Natural killer cell (primary cell): ENCODE data around the gene CAMTA2. TPM values are rescaled to one million over a fixed set of nuclear protein-coding genes. Genes with fewer than 3 reads are reported as not detected.

Source experiments
- ATAC-seq, 3 donors: fragments of 150-1000 bp in 2 of 3; fragments of 200-7000 bp in 1 of 3; cut with Tn5 transposase; 1 replicate in 1 of 3; 2 replicates in 2 of 3; pipeline ENCODE4 v1.10.0; 2021; ENCODE audit warnings: mild to moderate bottlenecking in 2 of 3, moderate library complexity in 2 of 3
- DNase-seq, 2 donors: peaks; one replicate each; pipeline versions ENCODE4 v3.0.0 to v3.0.0-alpha.2; 2013 to 2021; ENCODE audit warnings: mixed read lengths in 1 of 2
- H3K27ac ChIP-seq: one replicate; pipeline ENCODE4 v1.5.1; 2013; ENCODE audit warnings: mild to moderate bottlenecking, low read length
- H3K27me3 ChIP-seq: one replicate; pipeline ENCODE4 v1.6.1; 2013; ENCODE audit warnings: low read length; ENCODE audit not compliant: control insufficient read depth, insufficient read depth
- H3K36me3 ChIP-seq: one replicate; pipeline ENCODE4 v1.6.1; 2013; ENCODE audit warnings: low read length; ENCODE audit not compliant: control insufficient read depth, insufficient read depth
- H3K4me1 ChIP-seq: one replicate; pipeline ENCODE4 v1.6.1; 2013; ENCODE audit warnings: low read length; ENCODE audit not compliant: control insufficient read depth, insufficient read depth
- H3K4me3 ChIP-seq: one replicate; pipeline ENCODE4 v1.5.1; 2013; ENCODE audit warnings: low read length
- H3K9me3 ChIP-seq: one replicate; pipeline ENCODE4 v1.6.1; 2013; ENCODE audit warnings: low read length; ENCODE audit not compliant: control insufficient read depth, insufficient read depth
- H3K27ac Mint-ChIP-seq, 2 donors: one replicate each; pipeline ENCODE4 v1.8.0; 2022; ENCODE audit warnings: mild to moderate bottlenecking in 2 of 2, mixed read lengths in 2 of 2, moderate library complexity in 1 of 2
- H3K27me3 Mint-ChIP-seq, 2 donors: one replicate each; pipeline ENCODE4 v1.8.0; 2022; ENCODE audit warnings: low read depth in 2 of 2, mixed read lengths in 2 of 2
- H3K36me3 Mint-ChIP-seq: one replicate; pipeline ENCODE4 v1.8.0; 2022; ENCODE audit warnings: mixed read lengths
- H3K4me1 Mint-ChIP-seq, 2 donors: one replicate each; pipeline ENCODE4 v1.8.0; 2022; ENCODE audit warnings: mixed read lengths in 2 of 2
- H3K4me3 Mint-ChIP-seq: one replicate; pipeline ENCODE4 v1.8.0; 2022; ENCODE audit warnings: mild to moderate bottlenecking, moderate library complexity, mixed read lengths
- H3K9me3 Mint-ChIP-seq, 2 donors: one replicate each; pipeline ENCODE4 v1.8.0; 2022; ENCODE audit warnings: mixed read lengths in 2 of 2
- CTCF ChIP-seq: fragments of 200-600 bp; IDR thresholded peaks from one replicate; pipeline ENCODE4 v1.8.0; 2022; ENCODE audit warnings: antibody characterized with exemption
- WGBS: methylation state at CpG from one replicate; pipeline ENCODE4 v1.1.7; 2013; ENCODE audit warnings: missing lambda C conversion rate; ENCODE audit not compliant: insufficient coverage; 5-methylcytosine and 5-hydroxymethylcytosine counted together
- intact Hi-C: fragments of 100-400 bp; cut with micrococcal nuclease; formaldehyde crosslinking; loops from one replicate; pipeline ENCODE4 v1.14.2; 2022
- total RNA-seq, 4 donors: library from RNA; stranded (reverse); fragments of 120-200 nt in 1 of 4; gene quantifications; one replicate each; pipeline versions ENCODE4 v1.2.3 to v1.2.4, GENCODE V29; 2013 to 2022

The CAMTA2 gene
- total RNA-seq, 3 donors from 2014 or later (not counting 1 experiment from before 2014, with no cell fraction given) = 56.2 to 69.5 (median 69.4) TPM

DNA sequence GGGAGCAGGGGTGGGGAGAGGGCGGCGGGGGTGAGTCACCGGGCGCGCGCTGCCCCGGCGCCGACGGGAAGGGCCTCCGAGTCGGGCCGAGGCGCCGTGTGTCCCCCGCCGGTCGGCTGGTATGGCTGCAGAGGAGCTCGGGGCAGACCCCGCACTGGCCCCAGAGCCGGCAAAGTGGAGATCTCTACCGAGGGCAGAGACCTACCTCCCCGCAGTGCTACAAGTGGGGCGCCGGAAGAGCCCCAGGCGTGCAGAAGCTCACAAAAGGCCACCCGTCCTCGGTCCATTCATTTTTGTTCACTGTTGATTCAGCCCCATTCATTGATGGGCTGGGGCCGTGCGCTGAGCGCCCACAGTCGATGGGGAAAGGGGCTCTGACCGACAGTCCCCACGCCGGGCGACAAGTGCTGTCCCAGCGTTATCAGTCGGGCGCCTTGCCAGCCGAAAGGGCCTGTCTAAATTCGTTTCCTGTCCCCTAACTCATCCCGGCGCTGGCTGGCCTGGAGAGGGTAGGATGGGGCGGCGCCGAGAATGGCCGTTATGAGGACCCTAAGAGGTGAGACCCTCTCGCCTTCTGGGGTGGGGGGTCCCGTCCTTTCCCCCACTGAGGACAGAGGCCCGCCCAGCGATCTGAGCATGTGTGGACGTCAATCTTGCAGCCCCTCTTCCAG, 37.3 kb downstream of the CAMTA2 start:
- DNase-seq = no peak
- intact Hi-C loops = no loop called here
- peaks cover 32 to 39% of the 10 kb centered on the region in 2 donors for H3K4me1 Mint-ChIP-seq
- TF ChIP-seq CTCF = no peak
- Histone ChIP-seq H3K27ac (peak overlapping the region; percentile 97), H3K27me3 (no peaks in the 10 kb centered on the region), H3K9me3 (no peaks in the 10 kb centered on the region), H3K4me1 (peaks cover 32% of the 10 kb centered on the region), H3K4me3 (peak overlapping the region; percentile 56), H3K36me3 (peaks cover 22% of the 10 kb centered on the region)
- peak; percentile 13 to 21 (median 17) for ATAC-seq
- peak overlapping the region; percentile 87 to 93 for H3K27ac Mint-ChIP-seq
- H3K9me3 Mint-ChIP-seq = no peaks in the 10 kb centered on the region
- WGBS = 6% methylated on average over 52 of the region's 52 CpGs
- H3K27me3 Mint-ChIP-seq = peaks cover 0 to 2% of the 10 kb centered on the region in 2 donors
- peaks cover 12% of the 10 kb centered on the region for H3K36me3 Mint-ChIP-seq
- H3K4me3 Mint-ChIP-seq = peak overlapping the region; percentile 87

GRCh38 chr17:4949321-4950074, 38.0 kb downstream of the CAMTA2 start:
- peaks cover 39 to 46% of the 10 kb centered on the region in 2 donors for H3K4me1 Mint-ChIP-seq
- H3K27me3 Mint-ChIP-seq = peaks cover 0 to 2% of the 10 kb centered on the region in 2 donors
- H3K36me3 Mint-ChIP-seq = peaks cover 14% of the 10 kb centered on the region
- peak; percentile 79 to 93 for DNase-seq
- Histone ChIP-seq H3K9me3 (no peaks in the 10 kb centered on the region), H3K4me1 (peaks cover 39% of the 10 kb centered on the region), H3K4me3 (peak overlapping the region; percentile 99), H3K27ac (peak overlapping the region; percentile 97), H3K27me3 (no peaks in the 10 kb centered on the region), H3K36me3 (peaks cover 29% of the 10 kb centered on the region)
- under 1% methylated on average over 67 of the region's 75 CpGs for WGBS
- peak overlapping the region; percentile 87 to 93 for H3K27ac Mint-ChIP-seq
- no peaks in the 10 kb centered on the region for H3K9me3 Mint-ChIP-seq
- no peak for TF ChIP-seq CTCF
- intact Hi-C loops = loop anchor here (5.0 kb wide), 1 partner anchor 468 kb away; the partner anchor contains the start of gene NUP88
- ATAC-seq = peak; percentile 31 to 68 (median 56)
- peak overlapping the region; percentile 74 for H3K4me3 Mint-ChIP-seq

DNA sequence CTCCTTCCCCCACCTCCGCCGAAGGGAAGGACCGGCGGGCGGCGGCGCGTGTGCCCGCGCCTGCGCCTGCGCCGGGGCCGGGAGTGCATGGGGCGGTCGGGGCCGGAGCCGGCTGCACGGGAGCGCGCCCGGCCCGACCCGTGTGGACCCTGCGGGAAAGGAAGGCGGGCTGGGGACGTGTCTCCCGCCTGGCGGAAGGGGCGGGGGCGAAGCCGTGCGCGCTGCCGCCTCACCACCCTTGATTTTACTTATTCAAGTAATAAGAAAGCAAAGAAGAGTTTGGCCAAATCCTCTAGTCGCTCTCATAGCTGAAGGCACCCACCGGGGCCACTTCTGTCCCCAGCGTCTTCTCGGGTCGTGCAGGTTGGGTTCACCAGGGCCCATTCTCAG, 38.5 kb downstream of the CAMTA2 start:
- ATAC-seq = peak; percentile 30 to 69 (median 58)
- no peaks in the 10 kb centered on the region for H3K9me3 Mint-ChIP-seq
- peaks cover 45 to 52% of the 10 kb centered on the region in 2 donors for H3K4me1 Mint-ChIP-seq
- Histone ChIP-seq H3K36me3 (peaks cover 34% of the 10 kb centered on the region), H3K9me3 (no peaks in the 10 kb centered on the region), H3K4me3 (peak overlapping the region; percentile 99), H3K4me1 (peaks cover 45% of the 10 kb centered on the region), H3K27ac (peak overlapping the region; percentile 97), H3K27me3 (no peaks in the 10 kb centered on the region)
- intact Hi-C loops = loop anchor here (1.0 to 5.0 kb wide), 3 partner anchors 9 to 468 kb away; partner anchors contain the start of genes NUP88, RNF167, SLC25A11 and SPAG7
- H3K27ac Mint-ChIP-seq = peak overlapping the region; percentile 87 to 93
- peaks cover 0 to 2% of the 10 kb centered on the region in 2 donors for H3K27me3 Mint-ChIP-seq
- TF ChIP-seq CTCF = no peak
- peak; percentile 72 to 87 for DNase-seq
- peak overlapping the region; percentile 91 for H3K4me3 Mint-ChIP-seq
- WGBS = under 1% methylated on average over 40 of the region's 40 CpGs
- H3K36me3 Mint-ChIP-seq = peaks cover 14% of the 10 kb centered on the region
